Suprapubic skin (tissue), 4 donors: ENCODE data around the gene B3GNT3.

Experiments
- CTCF ChIP-seq, 2 donors: fragments of 200-600 bp in 1 of 2; fragments of 450-650 bp in 1 of 2; sonication (generic) in 1 of 2; IDR thresholded peaks; one replicate each; pipeline ENCODE4 v1.5.1; 2016 to 2019; ENCODE audit warnings: antibody characterized with exemption in 2 of 2, mild to moderate bottlenecking in 1 of 2, moderate library complexity in 1 of 2
- POLR2A ChIP-seq, 2 donors: fragments of 450-650 bp; IDR thresholded peaks; one replicate each; pipeline ENCODE4 v1.6.1; 2017; ENCODE audit warnings: antibody characterized with exemption in 2 of 2, mild to moderate bottlenecking in 2 of 2, moderate library complexity in 2 of 2
- POLR2AphosphoS5 ChIP-seq, 3 donors: sonication (generic); formaldehyde crosslinking; IDR thresholded peaks; one replicate each; pipeline ENCODE4 v1.6.1; 2017; ENCODE audit warnings: antibody characterized with exemption in 3 of 3

DNA sequence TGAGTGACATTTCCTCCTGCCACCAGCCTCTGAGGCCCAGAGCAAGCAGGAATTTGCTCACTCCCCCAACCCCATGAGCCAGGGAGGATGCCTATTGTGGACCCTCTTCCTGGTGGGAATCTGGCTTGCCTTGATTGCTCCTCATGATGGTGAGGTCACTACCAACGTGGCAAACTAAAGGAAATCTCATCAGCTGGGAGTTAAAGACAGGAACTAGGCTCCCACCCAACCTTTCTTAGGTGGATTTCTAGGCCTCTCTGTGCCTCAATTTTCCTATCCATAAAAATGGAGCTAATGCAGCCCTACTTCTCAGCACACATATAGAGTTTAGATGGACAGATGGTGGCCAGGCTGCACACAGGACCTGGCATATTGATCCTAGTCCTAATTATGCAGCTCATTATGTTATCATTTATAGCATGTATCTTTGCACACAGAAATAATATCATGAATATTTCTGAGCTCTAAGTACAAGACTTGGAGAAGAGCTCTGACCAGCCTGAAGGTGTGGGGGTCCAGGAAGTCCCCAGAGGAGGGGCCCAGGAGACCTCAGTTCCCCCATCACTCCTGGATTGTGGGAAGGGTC lies 2.0 kb downstream of the B3GNT3 start:
- TF ChIP-seq CTCF (IDR thresholded peaks at IDR 0.05) = no peak
- TF ChIP-seq POLR2A (IDR thresholded peaks at IDR 0.05) = no peak
- TF ChIP-seq POLR2AphosphoS5 (IDR thresholded peaks at IDR 0.05) = no peak
